M059J (cell line): ENCODE data around the gene TAMM41. TPM values are rescaled to one million over a fixed set of nuclear protein-coding genes. Genes with fewer than 3 reads are reported as not detected.
"Not testable (repeated sequence)": the region's sequence is repeated elsewhere in the genome, so short reads cannot be mapped to it uniquely, and the experiment has no call there.

Source experiments
- DNase-seq: peaks from one replicate; pipeline ENCODE4 v3.0.0-alpha.2; 2012; ENCODE audit warnings: low read depth
- total RNA-seq: library from RNA; depleted of rRNA; stranded (reverse); fragments of >200 nt; shearing (Covaris generic); gene quantifications from 2 replicates; pipeline ENCODE4 v1.2.3, GENCODE V29; 2014

The TAMM41 gene
- total RNA-seq, 1 experiment from 2014 or later, result 8.2 TPM

- no peak for DNase-seq
Observed at GRCh38 chr3:11815111-11815510, 31.6 kb downstream of the TAMM41 start.

- DNase-seq, result no peak
Observed at GRCh38 chr3:11814663-11815062, 32.0 kb downstream of the TAMM41 start.

- DNase-seq, result peak; percentile 56
Observed at GRCh38 chr3:11810276-11810675, 36.4 kb downstream of the TAMM41 start.

- DNase-seq, result no peak
Observed at GRCh38 chr3:11808231-11808630, 38.5 kb downstream of the TAMM41 start.

GRCh38 chr3:11807686-11808085 is 39.0 kb downstream of the TAMM41 start:
- no peak for DNase-seq

- no peak for DNase-seq
Observed at GRCh38 chr3:11805716-11806115, 41.0 kb downstream of the TAMM41 start.

- DNase-seq, result peak; percentile 50
Observed at GRCh38 chr3:11803977-11804892, 42.5 kb downstream of the TAMM41 start.

- no peak for DNase-seq
Observed at GRCh38 chr3:11799791-11800190, 46.9 kb downstream of the TAMM41 start.

GRCh38 chr3:11794927-11795326 is 51.8 kb downstream of the TAMM41 start:
- DNase-seq, result no peak

- no peak for DNase-seq
Observed at GRCh38 chr3:11791339-11792200, 55.1 kb downstream of the TAMM41 start.

GRCh38 chr3:11789412-11789811 is 57.3 kb downstream of the TAMM41 start:
- DNase-seq, result no peak

GRCh38 chr3:11784971-11785377 is 61.7 kb downstream of the TAMM41 start:
- no peak for DNase-seq

- no peak for DNase-seq
Observed at GRCh38 chr3:11780341-11780740, 66.3 kb downstream of the TAMM41 start.

- no peak for DNase-seq
Observed at GRCh38 chr3:11779626-11780025, 67.1 kb downstream of the TAMM41 start.

- no peak for DNase-seq
Observed at GRCh38 chr3:11778248-11778647, 68.4 kb downstream of the TAMM41 start.

GRCh38 chr3:11776346-11776745 is 70.3 kb downstream of the TAMM41 start:
- no peak for DNase-seq

GRCh38 chr3:11775493-11775892 is 71.2 kb downstream of the TAMM41 start:
- no peak for DNase-seq

GRCh38 chr3:11774296-11774877 is 72.3 kb downstream of the TAMM41 start:
- DNase-seq, result peak; percentile 44

- DNase-seq, result not testable (repeated sequence)
Observed at GRCh38 chr3:11771931-11772330, 74.8 kb downstream of the TAMM41 start.

GRCh38 chr3:11770477-11771391 is 76.0 kb downstream of the TAMM41 start:
- peak; percentile 86 for DNase-seq
